MM.1S (cell line): ENCODE measurements around the gene AMZ2.
A peak's percentile ranks its signal among the peaks of the same experiment; 100 is the strongest.
"Not testable (repeated sequence)": the region's sequence is repeated elsewhere in the genome, so short reads cannot be mapped to it uniquely, and the experiment has no call there.

Experiments
- DNase-seq: peaks from one replicate; pipeline ENCODE4 v3.0.0-alpha.2; 2015
- H2AFZ ChIP-seq: fragments of 300-600 bp; sonication (generic); 2 replicates; pipeline ENCODE4 v1.6.0; 2016; ENCODE audit warnings: antibody characterized with exemption, low read length
- H3F3A ChIP-seq: fragments of 300-600 bp; sonication (generic); 2 replicates; pipeline ENCODE4 v1.6.1; 2016; ENCODE audit warnings: mild to moderate bottlenecking, antibody characterized with exemption, low read length, moderate library complexity, mixed read lengths; ENCODE audit not compliant: insufficient read depth
- H3K27ac ChIP-seq: fragments of 300-600 bp; sonication (generic); 2 replicates; pipeline ENCODE4 v1.5.1; 2016; ENCODE audit warnings: mild to moderate bottlenecking, low read length
- H3K27me3 ChIP-seq: fragments of 300-600 bp; sonication (generic); replicated peaks from 2 replicates; pipeline ENCODE4 v1.6.0; 2016; ENCODE audit warnings: low read length; ENCODE audit not compliant: insufficient read depth
- H3K36me3 ChIP-seq: fragments of 300-600 bp; sonication (generic); replicated peaks from 2 replicates; pipeline ENCODE4 v1.6.1; 2016; ENCODE audit warnings: mild to moderate bottlenecking, low read length, mixed read lengths; ENCODE audit not compliant: insufficient read depth
- H3K4me1 ChIP-seq: fragments of 300-600 bp; sonication (generic); 2 replicates; pipeline ENCODE4 v1.6.1; 2016; ENCODE audit warnings: low read length, mixed read lengths
- H3K4me2 ChIP-seq: fragments of 300-600 bp; sonication (generic); 2 replicates; pipeline ENCODE4 v1.6.0; 2016; ENCODE audit warnings: low read depth, low read length
- H3K4me3 ChIP-seq: fragments of 300-600 bp; sonication (generic); 2 replicates; pipeline ENCODE4 v1.5.1; 2016; ENCODE audit warnings: low read length, mixed read lengths
- H3K79me2 ChIP-seq: fragments of 300-600 bp; sonication (generic); 2 replicates; pipeline ENCODE4 v1.6.1; 2016; ENCODE audit warnings: mixed run types, low read length, mixed read lengths
- H3K9ac ChIP-seq: fragments of 300-600 bp; sonication (generic); 2 replicates; pipeline ENCODE4 v1.6.1; 2016; ENCODE audit warnings: low read length, mixed read lengths
- H3K9me2 ChIP-seq: fragments of 300-600 bp; sonication (generic); replicated peaks from 2 replicates; pipeline ENCODE4 v1.6.1; 2016; ENCODE audit warnings: mild to moderate bottlenecking, low read length, mixed read lengths; ENCODE audit not compliant: insufficient read depth
- H3K9me3 ChIP-seq: fragments of 300-600 bp; sonication (generic); replicated peaks from 2 replicates; pipeline ENCODE4 v1.6.1; 2016; ENCODE audit warnings: mild to moderate bottlenecking, low read length, mixed read lengths; ENCODE audit not compliant: insufficient read depth
- H4K20me1 ChIP-seq: fragments of 300-600 bp; sonication (generic); 2 replicates; pipeline ENCODE4 v1.6.1; 2016; ENCODE audit warnings: mild to moderate bottlenecking, low read length, moderate library complexity, mixed read lengths; ENCODE audit not compliant: insufficient read depth
- EZH2 ChIP-seq: fragments of 300-600 bp; sonication (generic); optimal IDR thresholded peaks from 2 replicates; pipeline ENCODE3; 2017; ENCODE audit warnings: low read depth, mild to moderate bottlenecking, antibody characterized with exemption, low read length, mixed read lengths
- EZH2phosphoT487 ChIP-seq: fragments of 300-600 bp; sonication (generic); IDR thresholded peaks from 2 replicates; pipeline ENCODE4 v1.6.1; 2018; ENCODE audit warnings: antibody characterized with exemption, low read length
- TF ChIP-seq, protein P1 (sequence below): fragments of 300-600 bp; sonication (generic); IDR thresholded peaks from 2 replicates; pipeline ENCODE4 v1.5.1; 2016; ENCODE audit warnings: antibody characterized with exemption, low read length, mixed read lengths

AMZ2 gene

GRCh38 chr17:68255151-68255550, 7.3 kb downstream of the AMZ2 start:
- Histone ChIP-seq H3K9me2 (no peaks in the 10 kb centered on the region), H3K4me1 (peaks cover 14% of the 10 kb centered on the region), H3F3A (peaks cover 4% of the 10 kb centered on the region; the same call in 1 of the 2 replicates), H2AFZ (no peak overlapping the region), H3K9me3 (no peaks in the 10 kb centered on the region), H3K4me3 (no peak overlapping the region), H3K36me3 (no peaks in the 10 kb centered on the region), H4K20me1 (no peaks in the 10 kb centered on the region), H3K27ac (no peak overlapping the region), H3K4me2 (no peak overlapping the region), H3K27me3 (no peaks in the 10 kb centered on the region), H3K79me2 (no peaks in the 10 kb centered on the region), H3K9ac (no peak overlapping the region)
- TF ChIP-seq EZH2 (no peak), EZH2phosphoT487 (no peak)
- TF ChIP-seq, protein P1, sequence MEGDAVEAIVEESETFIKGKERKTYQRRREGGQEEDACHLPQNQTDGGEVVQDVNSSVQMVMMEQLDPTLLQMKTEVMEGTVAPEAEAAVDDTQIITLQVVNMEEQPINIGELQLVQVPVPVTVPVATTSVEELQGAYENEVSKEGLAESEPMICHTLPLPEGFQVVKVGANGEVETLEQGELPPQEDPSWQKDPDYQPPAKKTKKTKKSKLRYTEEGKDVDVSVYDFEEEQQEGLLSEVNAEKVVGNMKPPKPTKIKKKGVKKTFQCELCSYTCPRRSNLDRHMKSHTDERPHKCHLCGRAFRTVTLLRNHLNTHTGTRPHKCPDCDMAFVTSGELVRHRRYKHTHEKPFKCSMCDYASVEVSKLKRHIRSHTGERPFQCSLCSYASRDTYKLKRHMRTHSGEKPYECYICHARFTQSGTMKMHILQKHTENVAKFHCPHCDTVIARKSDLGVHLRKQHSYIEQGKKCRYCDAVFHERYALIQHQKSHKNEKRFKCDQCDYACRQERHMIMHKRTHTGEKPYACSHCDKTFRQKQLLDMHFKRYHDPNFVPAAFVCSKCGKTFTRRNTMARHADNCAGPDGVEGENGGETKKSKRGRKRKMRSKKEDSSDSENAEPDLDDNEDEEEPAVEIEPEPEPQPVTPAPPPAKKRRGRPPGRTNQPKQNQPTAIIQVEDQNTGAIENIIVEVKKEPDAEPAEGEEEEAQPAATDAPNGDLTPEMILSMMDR, result no peak
- no peak for DNase-seq

DNA sequence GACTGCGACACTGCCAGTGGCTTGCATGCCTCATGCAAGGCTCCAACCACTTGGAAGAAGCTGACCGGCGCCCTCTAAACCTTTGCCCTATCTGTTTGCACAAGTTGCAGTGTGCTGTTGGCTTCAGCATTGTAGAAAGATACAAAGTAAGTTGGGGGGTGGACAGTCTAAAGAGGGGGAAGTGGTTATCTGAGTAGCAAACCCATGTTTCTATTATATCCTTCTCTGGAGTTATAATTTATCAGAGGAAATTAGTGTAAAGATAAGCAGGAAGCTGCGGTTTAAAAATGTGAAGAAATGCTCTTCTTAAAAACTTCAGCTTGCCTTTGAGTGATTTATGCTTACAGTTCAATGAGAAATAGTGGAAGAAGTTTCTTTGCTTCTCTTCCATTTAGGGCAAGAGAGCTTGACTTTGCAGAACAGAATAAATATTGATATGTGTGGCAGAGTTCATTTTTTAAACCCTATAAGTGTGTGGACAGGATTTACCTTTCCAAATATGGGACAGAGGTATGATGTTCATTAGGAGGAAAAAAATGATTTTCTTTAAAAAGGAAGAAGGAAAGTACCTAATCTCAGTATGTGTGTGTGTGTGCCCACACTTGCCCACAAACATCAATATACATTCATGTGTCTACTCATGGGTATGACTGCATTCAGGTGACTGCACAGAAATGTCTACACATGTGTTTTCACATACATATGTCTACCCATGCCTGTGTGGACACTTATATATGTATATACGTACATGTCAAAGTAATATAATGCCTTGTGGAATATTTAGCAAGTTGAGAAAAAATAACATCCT, 8.1 kb downstream of the AMZ2 start:
- TF ChIP-seq, protein P1, result no peak
- TF ChIP-seq EZH2 (no peak), EZH2phosphoT487 (no peak)
- no peaks in the 10 kb centered on the region for H3K36me3 ChIP-seq
- no peaks in the 10 kb centered on the region for H3K9me3 ChIP-seq
- H3K9me2 ChIP-seq, result no peaks in the 10 kb centered on the region
- peaks cover 4% of the 10 kb centered on the region; the same call in 1 of the 2 replicates for H3F3A ChIP-seq
- H3K4me3 ChIP-seq, result no peak overlapping the region
- no peaks in the 10 kb centered on the region for H3K27me3 ChIP-seq
- no peaks in the 10 kb centered on the region for H4K20me1 ChIP-seq
- H3K79me2 ChIP-seq, result no peaks in the 10 kb centered on the region
- H3K9ac ChIP-seq, result no peak overlapping the region
- DNase-seq, result no peak
- no peak overlapping the region for H3K4me2 ChIP-seq
- no peak overlapping the region for H3K27ac ChIP-seq
- peaks cover 15% of the 10 kb centered on the region for H3K4me1 ChIP-seq
- no peak overlapping the region for H2AFZ ChIP-seq

GRCh38 chr17:68256701-68257100, 8.9 kb downstream of the AMZ2 start:
- H3K4me1 ChIP-seq, result peaks cover 15% of the 10 kb centered on the region
- not testable (repeated sequence) for H2AFZ ChIP-seq, H3K27me3 ChIP-seq, H3F3A ChIP-seq, H3K4me2 ChIP-seq, H3K9me2 ChIP-seq, DNase-seq, H3K36me3 ChIP-seq, H3K27ac ChIP-seq, H3K9ac ChIP-seq, H3K4me3 ChIP-seq, H3K9me3 ChIP-seq, H4K20me1 ChIP-seq, H3K79me2 ChIP-seq

DNA sequence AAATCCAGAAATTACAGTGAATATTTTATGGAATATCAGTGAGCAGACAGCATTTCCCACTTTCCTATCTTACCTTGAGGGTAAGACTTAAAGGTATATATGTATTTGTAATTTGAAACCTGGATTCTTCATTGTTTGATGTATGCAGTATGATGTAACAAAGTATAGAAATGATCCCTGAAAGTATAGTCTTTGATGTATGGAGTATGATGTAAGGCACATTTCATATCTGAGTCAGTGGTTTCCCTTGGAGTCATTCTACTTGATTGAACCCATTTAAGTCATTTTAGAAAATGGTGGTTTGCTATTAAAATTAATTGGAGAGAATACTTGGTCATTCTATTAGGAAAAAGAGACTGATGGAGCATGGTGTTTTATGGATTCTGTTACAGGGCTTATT, 10.1 kb downstream of the AMZ2 start:
- no peak overlapping the region for H3K4me3 ChIP-seq
- peak overlapping the region; percentile 80; the same call in 1 of the 2 replicates for H3K27ac ChIP-seq
- no peaks in the 10 kb centered on the region for H4K20me1 ChIP-seq
- H3K9me2 ChIP-seq, result no peaks in the 10 kb centered on the region
- H2AFZ ChIP-seq, result no peak overlapping the region
- H3K9me3 ChIP-seq, result no peaks in the 10 kb centered on the region
- no peak for DNase-seq
- H3K79me2 ChIP-seq, result no peaks in the 10 kb centered on the region
- H3K27me3 ChIP-seq, result no peaks in the 10 kb centered on the region
- peaks cover 15% of the 10 kb centered on the region for H3K4me1 ChIP-seq
- no peak overlapping the region for H3K9ac ChIP-seq
- no peak overlapping the region for H3K4me2 ChIP-seq
- H3F3A ChIP-seq, result peaks cover 4% of the 10 kb centered on the region; the same call in 1 of the 2 replicates
- no peaks in the 10 kb centered on the region for H3K36me3 ChIP-seq
- TF ChIP-seq EZH2, result no peak
- TF ChIP-seq EZH2phosphoT487, result no peak
- TF ChIP-seq, protein P1, result no peak

GRCh38 chr17:68258890-68259647, 11.2 kb downstream of the AMZ2 start:
- not testable (repeated sequence) for H3K9me3 ChIP-seq, H4K20me1 ChIP-seq, H3K27me3 ChIP-seq, H3K9me2 ChIP-seq, H3K36me3 ChIP-seq, H3K79me2 ChIP-seq
- peak overlapping the region; percentile 34; the same call in 1 of the 2 replicates for H3K4me3 ChIP-seq
- peaks cover 10% of the 10 kb centered on the region; the same call in 1 of the 2 replicates for H3F3A ChIP-seq
- peak overlapping the region; percentile 68 for H3K4me2 ChIP-seq
- H3K4me1 ChIP-seq, result peaks cover 18% of the 10 kb centered on the region
- peak overlapping the region; percentile 73 for H3K9ac ChIP-seq
- H2AFZ ChIP-seq, result peak overlapping the region; percentile 45; the same call in 1 of the 2 replicates
- peak; percentile 80 for DNase-seq
- peak overlapping the region; percentile 80 for H3K27ac ChIP-seq
